T-cell (primary cell): ENCODE measurements around the gene GTF3C5. TPM values are rescaled to one million over a fixed set of nuclear protein-coding genes. Genes with fewer than 3 reads are reported as not detected.

ENCODE experiments used
- ATAC-seq, 4 experiments: fragments of 200-7000 bp in 3 of 4; fragments of 150-1000 bp in 1 of 4; cut with Tn5 transposase; replicated peaks in 1 of 4; 1 replicate in 3 of 4; 2 replicates in 1 of 4; pipeline ENCODE4 v1.10.0; 2021; ENCODE audit warnings: moderate library complexity in 3 of 4, mild to moderate bottlenecking in 2 of 4, moderate number of reproducible peaks in 1 of 4
- CTCF ChIA-PET, 2 donors: fragments of 300-600 bp; sonication (Branson Sonifier 250); formaldehyde crosslinking; loops; one replicate each; lab custom pipeline; 2022; ENCODE audit warnings: antibody characterized with exemption in 2 of 2; lab: Charles Lee
- POLR2A ChIA-PET, 2 donors: fragments of 300-600 bp; sonication (Branson Sonifier 250); formaldehyde crosslinking; loops; one replicate each; lab custom pipeline; 2022; ENCODE audit warnings: antibody characterized with exemption in 2 of 2; lab: Charles Lee
- DNase-seq, 35 experiments: peaks; one replicate each; pipeline versions ENCODE4 v3.0.0 to v3.0.0-alpha.2; 2013 to 2023
- H3K27ac ChIP-seq: one replicate; pipeline ENCODE4 v1.5.1; 2013; ENCODE audit warnings: low read length
- H3K27me3 ChIP-seq, 2 experiments: replicated peaks in 1 of 2; 1 replicate in 1 of 2; 2 replicates in 1 of 2; pipeline versions ENCODE4 v1.6.1 to v1.7.0; 2013; ENCODE audit warnings: low read length in 1 of 2, mixed read lengths in 1 of 2; ENCODE audit not compliant: control insufficient read depth in 2 of 2, insufficient read depth in 2 of 2; ENCODE audit errors: extremely low read depth in 1 of 2
- H3K36me3 ChIP-seq, 2 donors: 1 replicate in 1 of 2; 2 replicates in 1 of 2; pipeline versions ENCODE4 v1.6.1 to v1.7.0; 2013; ENCODE audit warnings: low read length in 1 of 2; ENCODE audit not compliant: control insufficient read depth in 2 of 2, insufficient read depth in 1 of 2; ENCODE audit errors: extremely low read depth in 1 of 2
- H3K4me1 ChIP-seq, 2 experiments: 1 replicate in 1 of 2; 2 replicates in 1 of 2; pipeline versions ENCODE4 v1.6.1 to v1.7.0; 2013; ENCODE audit warnings: low read length in 2 of 2, mixed read lengths in 1 of 2; ENCODE audit not compliant: insufficient read depth in 2 of 2, control insufficient read depth in 1 of 2; ENCODE audit errors: extremely low read depth in 1 of 2
- H3K4me3 ChIP-seq, 2 donors: 1 replicate in 1 of 2; 2 replicates in 1 of 2; pipeline versions ENCODE4 v1.5.1 to v1.7.0; 2013; ENCODE audit warnings: mild to moderate bottlenecking in 2 of 2, low read length in 1 of 2, moderate library complexity in 1 of 2; ENCODE audit not compliant: control insufficient read depth in 1 of 2; ENCODE audit errors: extremely low read depth in 1 of 2
- H3K9me3 ChIP-seq: 2 replicates; pipeline ENCODE4 v1.7.0; 2013
- H3K27ac Mint-ChIP-seq, 2 donors: one replicate each; pipeline ENCODE4 v1.8.0; 2020 to 2021; ENCODE audit warnings: mild to moderate bottlenecking in 2 of 2, mixed read lengths in 2 of 2
- H3K27me3 Mint-ChIP-seq, 2 donors: one replicate each; pipeline ENCODE4 v1.8.0; 2021 to 2022; ENCODE audit warnings: mixed read lengths in 2 of 2
- H3K36me3 Mint-ChIP-seq: one replicate; pipeline ENCODE4 v1.8.0; 2021; ENCODE audit warnings: mixed read lengths
- H3K4me1 Mint-ChIP-seq, 3 donors: one replicate each; pipeline ENCODE4 v1.8.0; 2020 to 2022; ENCODE audit warnings: mixed read lengths in 3 of 3, mild to moderate bottlenecking in 1 of 3
- H3K4me3 Mint-ChIP-seq, 3 donors: one replicate each; pipeline ENCODE4 v1.8.0; 2020 to 2022; ENCODE audit warnings: mild to moderate bottlenecking in 3 of 3, mixed read lengths in 3 of 3, moderate library complexity in 3 of 3
- H3K9me3 Mint-ChIP-seq, 3 donors: one replicate each; pipeline ENCODE4 v1.8.0; 2020 to 2022; ENCODE audit warnings: mixed read lengths in 3 of 3
- WGBS: methylation state at CpG from one replicate; pipeline ENCODE4 v1.1.5; 2013; ENCODE audit warnings: missing lambda C conversion rate; ENCODE audit not compliant: insufficient coverage; 5-methylcytosine and 5-hydroxymethylcytosine counted together
- total RNA-seq, 35 experiments: library from RNA in 6 of 35; stranded (reverse) in 6 of 35; fragments of 120-200 nt in 1 of 35; gene quantifications; one replicate each; pipeline versions ENCODE4 v1.2.1 to v1.2.4 and lab custom pipeline; 2013 to 2026

GTF3C5 gene
- total RNA-seq, 5 donors from 2014 or later (not counting 1 experiment from before 2014, with no cell fraction given) = 46.6 to 91.2 (median 80.0) TPM

DNA sequence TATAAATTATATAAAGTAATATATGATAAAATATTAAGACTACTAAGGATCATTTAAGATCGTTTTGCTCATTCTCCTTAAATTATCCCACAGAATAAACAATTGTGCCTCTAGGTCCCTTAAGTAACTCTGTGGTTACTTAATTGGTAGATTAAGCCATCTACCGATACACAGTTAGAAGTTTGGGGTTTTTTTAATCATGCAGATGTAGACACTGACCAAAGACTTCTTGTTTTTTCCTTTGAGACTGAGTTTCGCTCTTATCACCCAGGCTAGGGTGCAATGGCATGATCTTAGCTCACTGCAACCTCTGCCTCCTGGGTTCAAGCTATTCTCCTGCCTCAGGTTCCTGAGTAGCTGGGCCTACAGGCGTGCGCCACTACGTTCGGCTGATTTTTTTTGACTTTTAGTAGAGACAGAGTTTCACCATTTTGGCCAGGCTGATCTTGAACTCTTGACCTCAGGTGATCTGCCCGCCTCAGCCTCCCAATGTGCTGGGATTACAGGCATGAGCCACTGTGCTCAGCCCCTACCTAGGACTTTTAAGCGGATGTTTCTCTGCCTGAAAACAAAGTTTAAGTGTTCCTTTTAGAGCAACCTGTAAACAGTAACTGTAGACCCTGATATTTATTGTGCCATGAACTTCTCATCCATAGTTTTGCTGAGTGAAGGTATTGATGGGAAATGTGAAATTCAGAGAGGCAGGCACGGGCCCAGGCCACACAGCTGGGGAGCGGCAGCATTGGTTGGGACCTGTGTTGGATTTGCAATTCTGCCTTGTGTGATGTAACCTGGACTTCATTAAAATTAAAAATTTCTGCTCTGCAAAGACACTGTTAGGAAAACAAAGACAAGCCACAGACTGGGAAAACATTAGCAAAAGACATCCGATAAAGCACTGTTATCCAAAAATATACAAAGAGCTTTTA, 42.6 kb downstream of the GTF3C5 start:
- ChIA-PET POLR2A (no interaction called here), CTCF (no interaction called here)
- ATAC-seq (no peak), DNase-seq (no peak)
- no peaks in the 10 kb centered on the region for H3K27me3 ChIP-seq
- H3K27ac ChIP-seq = no peak overlapping the region
- no peaks in the 10 kb centered on the region for H3K4me1 Mint-ChIP-seq
- no peak overlapping the region for H3K4me3 ChIP-seq
- no peaks in the 10 kb centered on the region for H3K9me3 ChIP-seq
- H3K36me3 ChIP-seq = no peaks in the 10 kb centered on the region
- 95% methylated on average over 11 of the region's 12 CpGs for WGBS
- no peaks in the 10 kb centered on the region for H3K9me3 Mint-ChIP-seq
- H3K27me3 Mint-ChIP-seq = no peaks in the 10 kb centered on the region
- no peaks in the 10 kb centered on the region for H3K36me3 Mint-ChIP-seq
- H3K27ac Mint-ChIP-seq = no peak overlapping the region
- H3K4me3 Mint-ChIP-seq = no peak overlapping the region
- no peaks in the 10 kb centered on the region for H3K4me1 ChIP-seq

DNA sequence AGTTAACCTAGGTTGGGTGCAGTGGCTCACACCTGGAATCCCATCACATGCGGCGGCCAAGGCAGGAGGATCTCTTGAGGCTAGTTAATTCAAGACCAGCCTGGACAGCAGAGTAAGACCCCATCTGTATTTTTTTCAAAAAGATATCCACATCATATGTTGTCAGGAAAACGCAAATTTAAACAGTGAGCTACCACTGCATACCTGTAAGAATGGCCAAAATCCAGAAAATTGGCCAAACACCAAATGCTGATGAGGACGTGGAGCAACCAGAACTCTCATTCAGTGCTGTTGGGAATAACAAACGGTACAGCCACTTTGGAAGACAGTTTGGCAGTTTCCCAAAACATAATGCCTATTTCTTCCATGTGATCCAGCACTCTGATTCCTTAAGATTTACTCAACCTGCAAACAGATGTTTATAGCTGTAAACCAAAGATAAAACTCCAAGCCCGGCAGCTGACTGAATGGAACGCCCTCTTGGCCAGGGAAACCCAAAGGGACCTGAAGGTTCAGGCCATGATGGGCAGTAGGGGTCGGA, 43.4 kb downstream of the GTF3C5 start:
- Mint-ChIP-seq H3K4me1 (no peaks in the 10 kb centered on the region), H3K9me3 (no peaks in the 10 kb centered on the region), H3K4me3 (no peak overlapping the region), H3K36me3 (no peaks in the 10 kb centered on the region), H3K27me3 (no peaks in the 10 kb centered on the region), H3K27ac (no peak overlapping the region)
- no peaks in the 10 kb centered on the region for H3K4me1 ChIP-seq
- no peak for DNase-seq
- H3K27me3 ChIP-seq = no peaks in the 10 kb centered on the region
- H3K27ac ChIP-seq = no peak overlapping the region
- H3K36me3 ChIP-seq = no peaks in the 10 kb centered on the region
- CTCF ChIA-PET = interaction anchor here in 1 of 2 donors (0.8 kb wide), 1 partner anchor 112 kb away, joined by 3 read pairs; no protein-coding TSS in a partner anchor
- no peak for ATAC-seq
- H3K4me3 ChIP-seq = no peak overlapping the region
- H3K9me3 ChIP-seq = no peaks in the 10 kb centered on the region
- POLR2A ChIA-PET = no interaction called here
- 73% methylated on average over 7 of the region's 8 CpGs for WGBS

DNA sequence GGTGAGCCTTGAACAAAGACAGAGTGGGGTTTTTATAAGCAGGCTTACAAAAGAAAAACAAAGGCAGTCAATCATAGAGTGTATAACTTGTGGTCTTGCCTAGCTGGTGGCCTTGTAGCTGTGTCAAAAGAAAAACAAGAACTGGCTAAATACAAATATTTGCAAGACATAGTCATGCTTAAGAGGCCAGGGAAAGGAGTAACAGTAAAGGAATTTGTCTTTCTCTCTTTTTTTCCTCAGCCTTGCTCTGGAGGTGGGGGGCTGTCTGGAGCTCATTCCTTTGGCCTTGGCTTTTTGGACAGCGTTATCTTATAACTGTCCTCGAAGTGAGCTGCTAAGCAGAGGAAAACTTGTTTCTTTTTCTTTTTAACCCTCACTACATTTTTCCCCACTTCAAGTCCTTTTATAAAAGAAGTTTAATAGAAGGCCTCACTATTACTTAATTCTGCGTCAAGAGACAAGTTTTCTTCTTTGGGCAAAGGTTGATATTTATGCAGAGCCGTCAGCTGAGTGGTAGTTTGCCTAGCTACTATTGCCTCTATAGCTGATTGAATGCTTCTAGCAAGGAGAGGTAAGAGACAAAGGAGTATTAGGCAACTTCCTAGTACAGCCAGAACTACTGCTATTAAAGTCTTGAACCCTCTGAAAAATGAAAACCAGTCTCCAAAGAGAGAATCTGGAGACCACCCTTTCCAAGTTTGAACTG, 45.3 kb downstream of the GTF3C5 start:
- no peaks in the 10 kb centered on the region for H3K9me3 ChIP-seq
- no peaks in the 10 kb centered on the region for H3K36me3 ChIP-seq
- ChIA-PET POLR2A (interaction anchor here in 1 of 2 donors (0.9 kb wide), 1 partner anchor 12 kb away, joined by 3 read pairs; no protein-coding TSS in a partner anchor), CTCF (no interaction called here)
- no peaks in the 10 kb centered on the region for H3K27me3 Mint-ChIP-seq
- H3K27ac Mint-ChIP-seq = no peak overlapping the region
- no peaks in the 10 kb centered on the region for H3K9me3 Mint-ChIP-seq
- H3K27ac ChIP-seq = no peak overlapping the region
- no peaks in the 10 kb centered on the region for H3K27me3 ChIP-seq
- H3K4me3 ChIP-seq = no peak overlapping the region
- no peak overlapping the region for H3K4me3 Mint-ChIP-seq
- H3K4me1 Mint-ChIP-seq = no peaks in the 10 kb centered on the region
- ATAC-seq = no peak
- H3K36me3 Mint-ChIP-seq = no peaks in the 10 kb centered on the region
- WGBS = no CpG with 5 or more reads among the region's 4 CpGs
- no peaks in the 10 kb centered on the region for H3K4me1 ChIP-seq
- DNase-seq = no peak

GRCh38 chr9:133076691-133077090, 45.9 kb downstream of the GTF3C5 start:
- no peaks in the 10 kb centered on the region for H3K27me3 Mint-ChIP-seq
- H3K4me1 Mint-ChIP-seq = no peaks in the 10 kb centered on the region
- Histone ChIP-seq H3K27ac (no peak overlapping the region), H3K9me3 (no peaks in the 10 kb centered on the region), H3K36me3 (no peaks in the 10 kb centered on the region), H3K4me1 (no peaks in the 10 kb centered on the region), H3K4me3 (no peak overlapping the region), H3K27me3 (peaks cover 0 to 3% of the 10 kb centered on the region in 2 experiments)
- POLR2A ChIA-PET = interaction anchor here in 1 of 2 donors (0.9 kb wide), 1 partner anchor 13 kb away, joined by 3 read pairs; no protein-coding TSS in a partner anchor
- no peak for DNase-seq
- no peak overlapping the region for H3K27ac Mint-ChIP-seq
- H3K4me3 Mint-ChIP-seq = no peak overlapping the region
- no peaks in the 10 kb centered on the region for H3K9me3 Mint-ChIP-seq
- no CpG with 5 or more reads among the region's 4 CpGs for whole genome bisulfite sequencing
- no peak for ATAC-seq
- H3K36me3 Mint-ChIP-seq = no peaks in the 10 kb centered on the region
- CTCF ChIA-PET = no interaction called here

- H3K9me3 Mint-ChIP-seq = no peaks in the 10 kb centered on the region
- Histone ChIP-seq H3K27me3 (peaks cover 0 to 7% of the 10 kb centered on the region in 2 experiments), H3K4me1 (no peaks in the 10 kb centered on the region), H3K27ac (no peak overlapping the region), H3K4me3 (no peak overlapping the region), H3K9me3 (no peaks in the 10 kb centered on the region), H3K36me3 (no peaks in the 10 kb centered on the region)
- ChIA-PET POLR2A (no interaction called here), CTCF (no interaction called here)
- H3K36me3 Mint-ChIP-seq = no peaks in the 10 kb centered on the region
- WGBS = 89% methylated on average over 14 of the region's 14 CpGs
- no peak overlapping the region for H3K27ac Mint-ChIP-seq
- DNase-seq (no peak), ATAC-seq (no peak)
- H3K4me1 Mint-ChIP-seq = no peaks in the 10 kb centered on the region
- H3K4me3 Mint-ChIP-seq = no peak overlapping the region
- H3K27me3 Mint-ChIP-seq = no peaks in the 10 kb centered on the region
Observed at GRCh38 chr9:133078486-133078885, 47.7 kb downstream of the GTF3C5 start.

DNA sequence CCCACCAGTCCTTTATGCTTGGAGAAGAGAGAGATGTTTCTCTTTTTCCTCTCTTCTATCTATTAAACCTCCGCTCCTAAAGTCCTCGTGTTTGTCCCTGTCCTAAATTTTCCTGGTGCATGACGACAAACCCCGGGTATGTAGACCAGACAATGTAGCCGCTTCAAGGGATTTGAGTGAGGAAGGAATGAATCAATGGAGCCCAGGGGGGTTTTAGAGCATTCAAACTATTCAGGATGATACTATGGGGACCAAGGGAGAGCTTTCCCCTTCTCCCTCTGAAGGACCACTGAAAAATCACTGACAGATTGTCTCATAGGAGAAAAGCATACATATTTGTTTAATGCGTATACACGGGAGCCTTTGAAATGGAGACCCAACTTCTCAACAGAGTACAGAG, 49.4 kb downstream of the GTF3C5 start:
- H3K36me3 Mint-ChIP-seq = no peaks in the 10 kb centered on the region
- no peak overlapping the region for H3K27ac ChIP-seq
- ATAC-seq (no peak), DNase-seq (no peak)
- no peaks in the 10 kb centered on the region for H3K27me3 Mint-ChIP-seq
- no peak overlapping the region for H3K4me3 ChIP-seq
- H3K27ac Mint-ChIP-seq = no peak overlapping the region
- H3K4me1 ChIP-seq = no peaks in the 10 kb centered on the region
- ChIA-PET POLR2A (no interaction called here), CTCF (no interaction called here)
- peaks cover 0 to 7% of the 10 kb centered on the region in 2 experiments for H3K27me3 ChIP-seq
- H3K4me3 Mint-ChIP-seq = no peak overlapping the region
- H3K9me3 ChIP-seq = no peaks in the 10 kb centered on the region
- H3K9me3 Mint-ChIP-seq = no peaks in the 10 kb centered on the region
- H3K4me1 Mint-ChIP-seq = no peaks in the 10 kb centered on the region
- no peaks in the 10 kb centered on the region for H3K36me3 ChIP-seq
- WGBS = 77% methylated on average over 5 of the region's 7 CpGs
